GM12892 (cell line): ENCODE measurements around the gene CNRIP1.

ENCODE experiments used
- POLR2A ChIP-seq: IDR thresholded peaks from 2 replicates; pipeline ENCODE4 v1.6.1; 2011; ENCODE audit warnings: low read depth, low read length, control low read depth
- POLR2AphosphoS5 ChIP-seq: IDR thresholded peaks from 2 replicates; pipeline ENCODE4 v1.6.1; 2011; ENCODE audit warnings: low read depth, low read length, control low read depth
- TAF1 ChIP-seq: IDR thresholded peaks from 2 replicates; pipeline ENCODE4 v1.6.1; 2011; ENCODE audit warnings: low read depth, mild to moderate bottlenecking, control low read depth, low read length, borderline replicate concordance

DNA sequence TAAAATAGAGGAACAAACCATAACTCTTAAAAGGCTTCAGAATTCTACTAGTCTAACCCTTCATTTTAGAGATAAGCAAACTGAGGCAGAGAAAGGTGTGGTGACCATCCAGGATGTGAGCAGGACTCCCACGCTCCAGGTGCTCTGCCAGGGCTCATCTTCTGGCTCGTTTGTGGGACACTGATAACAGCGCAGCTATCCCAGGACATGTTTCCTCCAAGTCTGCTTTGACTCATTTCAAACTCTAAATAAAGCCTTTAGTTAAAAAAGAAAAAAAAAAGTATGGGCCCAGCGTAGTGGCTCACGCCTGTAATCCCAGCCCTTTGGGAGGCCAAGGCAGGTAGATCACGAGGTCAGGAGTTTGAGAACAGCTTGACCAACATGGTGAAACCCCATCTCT lies 28.4 kb downstream of the CNRIP1 start:
- TF ChIP-seq TAF1 = no peak
- TF ChIP-seq POLR2AphosphoS5 = no peak
- TF ChIP-seq POLR2A = no peak
